Measurements from ENCODE around the gene ANKRD12.

DNA sequence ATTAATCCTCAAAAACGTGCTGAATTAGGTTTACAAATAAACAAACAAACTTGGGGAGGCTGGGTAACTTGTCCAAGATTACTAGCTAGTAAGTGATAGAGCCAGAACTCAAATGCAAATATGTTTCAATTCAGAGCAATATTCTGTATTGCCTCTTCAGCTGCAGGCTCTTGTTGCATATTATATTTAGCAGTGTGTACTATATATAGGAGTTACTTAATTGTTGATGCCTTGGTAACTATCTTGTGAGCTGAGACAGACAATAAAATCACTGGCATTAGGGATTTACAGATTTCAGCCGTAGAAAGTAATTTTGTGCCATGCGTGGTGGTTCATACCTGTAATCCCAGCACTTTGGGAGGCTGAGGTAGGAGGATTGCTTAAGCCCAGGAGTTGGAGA, 10.2 kb upstream of the ANKRD12 start:
- no peak for TF ChIP-seq POLR2A (IDR thresholded peaks at IDR 0.05)
- TF ChIP-seq, protein P1, sequence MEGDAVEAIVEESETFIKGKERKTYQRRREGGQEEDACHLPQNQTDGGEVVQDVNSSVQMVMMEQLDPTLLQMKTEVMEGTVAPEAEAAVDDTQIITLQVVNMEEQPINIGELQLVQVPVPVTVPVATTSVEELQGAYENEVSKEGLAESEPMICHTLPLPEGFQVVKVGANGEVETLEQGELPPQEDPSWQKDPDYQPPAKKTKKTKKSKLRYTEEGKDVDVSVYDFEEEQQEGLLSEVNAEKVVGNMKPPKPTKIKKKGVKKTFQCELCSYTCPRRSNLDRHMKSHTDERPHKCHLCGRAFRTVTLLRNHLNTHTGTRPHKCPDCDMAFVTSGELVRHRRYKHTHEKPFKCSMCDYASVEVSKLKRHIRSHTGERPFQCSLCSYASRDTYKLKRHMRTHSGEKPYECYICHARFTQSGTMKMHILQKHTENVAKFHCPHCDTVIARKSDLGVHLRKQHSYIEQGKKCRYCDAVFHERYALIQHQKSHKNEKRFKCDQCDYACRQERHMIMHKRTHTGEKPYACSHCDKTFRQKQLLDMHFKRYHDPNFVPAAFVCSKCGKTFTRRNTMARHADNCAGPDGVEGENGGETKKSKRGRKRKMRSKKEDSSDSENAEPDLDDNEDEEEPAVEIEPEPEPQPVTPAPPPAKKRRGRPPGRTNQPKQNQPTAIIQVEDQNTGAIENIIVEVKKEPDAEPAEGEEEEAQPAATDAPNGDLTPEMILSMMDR (IDR thresholded peaks at IDR 0.05): no peak

Data from breast epithelium (tissue), 3 donors.